A375 (cell line): ENCODE measurements around the gene RNF114. TPM values are rescaled to one million over a fixed set of nuclear protein-coding genes. Genes with fewer than 3 reads are reported as not detected.

Experiments used
- small RNA-seq: library from RNA; depleted of rRNA; stranded (forward); fragments of <200 nt; gene quantifications from one replicate; pipeline ENCODE3, GENCODE V24; 2014
- total RNA-seq: library from RNA; depleted of rRNA; stranded (reverse); fragments of >200 nt; shearing (Covaris generic); gene quantifications from 2 replicates; pipeline ENCODE4 v1.2.3, GENCODE V29; 2014; rRNA removed

RNF114 gene, protein sequence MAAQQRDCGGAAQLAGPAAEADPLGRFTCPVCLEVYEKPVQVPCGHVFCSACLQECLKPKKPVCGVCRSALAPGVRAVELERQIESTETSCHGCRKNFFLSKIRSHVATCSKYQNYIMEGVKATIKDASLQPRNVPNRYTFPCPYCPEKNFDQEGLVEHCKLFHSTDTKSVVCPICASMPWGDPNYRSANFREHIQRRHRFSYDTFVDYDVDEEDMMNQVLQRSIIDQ
- total RNA-seq: 69.3 and 95.4 TPM in 2 replicates

DNA sequence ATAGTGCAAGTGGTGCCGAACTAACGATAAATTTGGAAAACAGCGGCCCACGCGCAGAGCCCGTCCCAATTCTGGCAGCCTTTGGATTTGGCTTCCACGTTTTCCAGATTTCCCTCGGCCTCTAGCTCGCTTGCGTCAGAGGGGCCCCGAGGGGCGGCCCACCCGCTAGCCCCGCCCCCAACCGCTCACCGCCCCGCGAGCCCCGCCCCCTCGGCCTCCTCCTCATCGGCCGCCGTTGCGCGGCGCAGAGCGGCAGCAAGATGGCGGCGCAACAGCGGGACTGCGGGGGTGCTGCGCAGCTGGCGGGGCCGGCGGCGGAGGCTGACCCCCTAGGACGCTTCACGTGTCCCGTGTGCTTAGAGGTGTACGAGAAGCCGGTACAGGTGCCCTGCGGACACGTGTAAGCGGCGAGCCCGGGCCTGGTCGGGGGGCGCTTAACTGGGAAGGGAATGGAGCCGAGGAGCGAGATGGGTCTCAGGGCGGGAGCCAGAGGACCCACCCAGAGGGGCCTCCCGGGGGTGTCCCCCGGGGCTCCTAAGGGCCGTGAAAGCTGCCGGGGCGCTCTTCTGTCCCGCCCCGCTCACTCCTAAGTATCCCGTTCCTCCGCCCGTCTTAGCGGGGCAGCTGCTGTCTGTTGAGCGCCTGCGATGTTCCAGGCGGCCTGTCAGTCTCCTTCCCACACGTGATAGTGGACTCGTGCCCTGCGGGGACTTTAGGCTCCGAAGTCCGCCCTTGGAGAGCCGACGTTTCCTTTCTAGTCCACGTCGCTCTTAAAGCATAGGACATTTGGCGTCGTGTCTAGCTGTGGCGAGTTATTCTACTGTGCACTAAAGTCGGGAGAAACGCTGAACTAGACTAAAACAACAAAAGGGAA, at the start of gene RNF114:
Gene RNF114 (plus strand): TSS at position 245 of the 874 bp plus-strand sequence. CDS start 16 bp downstream, at position 261.

DNA sequence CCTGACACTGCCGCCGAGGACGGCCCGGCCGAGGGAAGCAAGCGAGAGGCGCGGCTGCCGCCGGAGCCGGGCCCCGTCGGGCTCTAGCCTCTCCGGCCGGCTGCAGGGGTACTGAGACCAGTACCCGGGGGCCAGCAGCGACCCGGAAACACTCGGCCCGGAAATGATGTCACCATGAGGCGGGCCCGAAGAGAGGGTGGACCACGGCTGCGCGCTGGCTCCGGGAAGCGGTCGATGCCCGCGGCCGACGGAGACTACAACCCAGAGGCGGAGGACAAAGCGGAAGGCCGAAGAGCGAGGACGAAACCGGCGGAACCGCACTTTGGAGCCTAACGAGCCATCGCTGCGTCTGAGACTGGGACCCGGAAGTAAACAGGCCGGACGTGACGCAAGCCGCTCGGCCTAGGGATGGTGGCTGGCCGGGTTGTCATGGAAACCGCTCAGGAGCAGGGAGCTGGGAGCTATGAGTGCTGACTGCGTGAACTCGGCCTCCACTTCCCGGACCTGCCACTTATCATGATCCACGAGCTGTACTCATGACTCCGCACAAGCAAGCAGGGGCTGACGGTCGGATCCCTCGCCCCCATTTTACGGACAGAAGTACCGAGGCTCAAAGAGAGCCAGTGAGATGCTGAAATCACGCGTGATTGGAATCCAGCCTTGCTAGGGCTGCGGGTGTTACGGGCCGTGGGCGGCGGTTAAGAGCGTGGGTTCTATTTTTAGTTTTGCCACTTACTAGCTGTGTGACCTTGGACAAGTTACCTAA, 20.6 kb upstream of the RNF114 start, which contains the start of gene SPATA2:
Gene SPATA2 (minus strand): TSS at position 150 of the 766 bp plus-strand sequence. CDS start 7,039 bp downstream, outside the sequence.

DNA sequence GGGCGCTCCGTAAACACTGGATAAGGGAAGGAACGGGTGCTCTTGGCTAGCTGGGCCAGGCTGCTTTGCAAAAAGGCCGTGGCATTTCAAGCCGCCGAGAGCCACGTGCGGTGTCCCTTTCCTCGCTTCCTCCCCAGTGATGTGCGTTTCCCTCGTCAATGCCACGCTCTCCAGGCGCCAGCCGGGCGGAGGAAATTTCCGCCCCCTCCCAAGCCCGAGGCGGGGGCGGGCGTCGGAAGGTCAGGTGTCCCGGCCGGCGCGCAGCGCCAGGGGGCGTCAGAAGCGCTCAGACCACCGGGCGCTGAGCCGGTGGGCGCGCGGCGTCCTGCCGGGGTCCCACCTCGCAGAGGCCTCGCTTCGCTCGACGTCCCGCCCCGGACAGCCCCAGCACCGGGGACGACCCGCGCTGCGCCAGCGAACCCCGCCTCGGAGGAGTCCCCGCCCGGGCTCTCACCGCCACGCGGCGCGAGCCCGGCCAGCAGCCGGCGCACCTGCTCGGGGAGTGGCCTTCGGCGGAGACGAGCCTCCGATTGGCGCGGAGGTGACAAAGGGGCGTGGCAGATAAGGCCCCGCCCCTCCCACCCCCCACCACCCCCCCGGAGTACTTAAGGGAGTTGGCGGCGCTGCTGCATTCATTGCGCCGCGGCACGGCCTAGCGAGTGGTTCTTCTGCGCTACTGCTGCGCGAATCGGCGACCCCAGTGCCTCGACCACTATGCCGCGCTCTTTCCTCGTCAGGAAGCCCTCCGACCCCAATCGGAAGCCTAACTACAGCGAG, 46.3 kb downstream of the RNF114 start, which contains the start of gene SNAI1:
Gene SNAI1 (plus strand): TSS at position 635 of the 777 bp plus-strand sequence. CDS start 80 bp downstream, at position 715.

Small RNAs within 50 kb of the gene (small RNA-seq; reads per million reads assigned to genes)
- gene RF00017 (not detected), gene RF00019 (not detected), gene RNU6-147P (not detected)

Other genes with a start within 250 kb of the RNF114 start
- 24.5 and 24.9 TPM in 2 replicates for gene B4GALT5, start 222.5 kb upstream of the RNF114 start, total RNA-seq
- gene SLC9A8, start 123.6 kb upstream of the RNF114 start, total RNA-seq: 9.4 and 16.9 TPM in 2 replicates
- 8.0 and 9.3 TPM in 2 replicates for gene SPATA2, start 20.9 kb upstream of the RNF114 start, total RNA-seq
- gene SNAI1, start 46.6 kb downstream of the RNF114 start, total RNA-seq: 5.0 and 7.7 TPM in 2 replicates
- 155 and 173 TPM in 2 replicates for gene UBE2V1, start 176.8 kb downstream of the RNF114 start, total RNA-seq
- gene PEDS1, start 217.3 kb downstream of the RNF114 start, total RNA-seq: 28.9 and 36.7 TPM in 2 replicates